ENCODE measurements around the gene VPS36. TPM values are rescaled to one million over a fixed set of nuclear protein-coding genes. Genes with fewer than 3 reads are reported as not detected.

Gene VPS36
- total and polyA plus RNA-seq, 2 of the 4 experiments (the other 2 are of a cell fraction), result 14.8 to 16.7 TPM

- Histone ChIP-seq H3K27ac (ENCODE audit: insufficient read depth, low read length) (no peak overlapping the region), H2AFZ (replicated peaks; ENCODE audit: low read length, poor library complexity) (peak overlapping the region; percentile 92), H3K4me3 (ENCODE audit: insufficient read depth, low read depth, low read length) (peak overlapping the region; percentile 70), H2BK5ac (ENCODE audit: low read depth, low read length, poor library complexity, severe bottlenecking) (no peak overlapping the region), H3K4ac (ENCODE audit: low read depth, low read length) (peak overlapping the region; percentile 9; the same call in 1 of the 2 replicates), H2BK20ac (ENCODE audit: low read depth, low read length) (no peak overlapping the region), H3K9me3 (ENCODE audit: control insufficient read depth, insufficient read depth, low read length) (no peaks in the 10 kb centered on the region), H3K4me1 (ENCODE audit: control insufficient read depth, insufficient read depth, low read length) (no peaks in the 10 kb centered on the region), H3K56ac (ENCODE audit: extremely low read depth, insufficient read depth, low read length) (no peak overlapping the region), H2BK15ac (ENCODE audit: low read depth, low read length) (no peak overlapping the region), H2AK9ac (replicated peaks; ENCODE audit: low read depth, low read length, poor library complexity) (no peak overlapping the region), H3K9me1 (ENCODE audit: insufficient read depth, low read length) (no peaks in the 10 kb centered on the region), H2BK120ac (ENCODE audit: low read depth, low read length) (no peak overlapping the region), H3K9ac (ENCODE audit: low read depth, low read length) (peak overlapping the region; percentile 3; the same call in 1 of the 2 replicates), H4K20me1 (ENCODE audit: insufficient read depth, low read length) (no peaks in the 10 kb centered on the region), H3K4me2 (ENCODE audit: low read depth, low read length) (peak overlapping the region; percentile 66), H3K27me3 (ENCODE audit: control insufficient read depth, insufficient read depth, low read length) (no peaks in the 10 kb centered on the region), H3K36me3 (ENCODE audit: control insufficient read depth, insufficient read depth, low read length) (no peaks in the 10 kb centered on the region), H3K79me1 (ENCODE audit: low read depth in 1 of 2, low read length in 2 of 2) (no peaks in the 10 kb centered on the region; a peak in 1 of 4 replicates), H3K14ac (replicated peaks; ENCODE audit: low read depth, low read length) (no peak overlapping the region), H4K91ac (ENCODE audit: insufficient read depth, low read depth, low read length) (no peak overlapping the region), H3K18ac (ENCODE audit: low read depth, low read length) (no peak overlapping the region), H3K23ac (ENCODE audit: low read depth, low read length) (0 out of 2 replicates have a peak overlapping the region, but pooled peaks have one; percentile 10), H4K5ac (ENCODE audit: low read depth, low read length) (no peak overlapping the region), H4K8ac (ENCODE audit: low read depth in 2 of 2, low read length in 2 of 2) (0 out of 4 replicates have a peak overlapping the region, but pooled peaks of 1 of the 2 experiments have one; percentile 16), H2AK5ac (ENCODE audit: low read depth, low read length) (no peak overlapping the region)
- no peak for TF ChIP-seq RCOR1 (IDR thresholded peaks at IDR 0.05; ENCODE audit: insufficient replicate concordance, low read length)
- ChIA-PET CTCF (interaction anchor here (1.3 to 2.1 kb wide), 2 partner anchors 20 to 45 kb away, joined by 3 to 7 read pairs; partner anchors contain the start of gene VPS36), POLR2A (ENCODE audit: unreplicated experiment) (no interaction called here)
- WGBS, 2 experiments (ENCODE audit: extremely low coverage in 2 of 2, insufficient read length in 1 of 2), result no CpG with 5 or more reads among the region's 14 CpGs
- BruUV-seq (replicated peaks), result no TSS peak
- no peak; the same call in 1 of the 2 replicates for ATAC-seq (ENCODE audit: low read depth)
- intact Hi-C loops (cut with micrococcal nuclease), result no loop called here
- in situ Hi-C loops (cut with MboI; ENCODE audit: low sequenced_read_pairs), result no loop called here
- no peak for DNase-seq
- dilution Hi-C loops (cut with HindIII; ENCODE audit: low sequenced_read_pairs, unreplicated experiment), result no loop called here
Measured at GRCh38 chr13:52405369-52405766, 45.1 kb downstream of the VPS36 start.

Measured in IMR-90 (cell line).